Tongue (tissue), 2 donors: ENCODE results near the gene MB21D2. TPM values are rescaled to one million over a fixed set of nuclear protein-coding genes. Genes with fewer than 3 reads are reported as not detected.
"Not testable (repeated sequence)": the region's sequence is repeated elsewhere in the genome, so short reads cannot be mapped to it uniquely, and the experiment has no call there.

Experiments used
- DNase-seq: peaks from one replicate; pipeline ENCODE4 v3.0.0-alpha.2; 2015
- total RNA-seq: library from RNA; depleted of rRNA; stranded (reverse); fragments of >200 nt; gene quantifications from one replicate; pipeline ENCODE4 v1.2.3, GENCODE V29; 2014

Gene MB21D2
- total RNA-seq, 1 donor from 2014 or later: 12.7 TPM

DNA sequence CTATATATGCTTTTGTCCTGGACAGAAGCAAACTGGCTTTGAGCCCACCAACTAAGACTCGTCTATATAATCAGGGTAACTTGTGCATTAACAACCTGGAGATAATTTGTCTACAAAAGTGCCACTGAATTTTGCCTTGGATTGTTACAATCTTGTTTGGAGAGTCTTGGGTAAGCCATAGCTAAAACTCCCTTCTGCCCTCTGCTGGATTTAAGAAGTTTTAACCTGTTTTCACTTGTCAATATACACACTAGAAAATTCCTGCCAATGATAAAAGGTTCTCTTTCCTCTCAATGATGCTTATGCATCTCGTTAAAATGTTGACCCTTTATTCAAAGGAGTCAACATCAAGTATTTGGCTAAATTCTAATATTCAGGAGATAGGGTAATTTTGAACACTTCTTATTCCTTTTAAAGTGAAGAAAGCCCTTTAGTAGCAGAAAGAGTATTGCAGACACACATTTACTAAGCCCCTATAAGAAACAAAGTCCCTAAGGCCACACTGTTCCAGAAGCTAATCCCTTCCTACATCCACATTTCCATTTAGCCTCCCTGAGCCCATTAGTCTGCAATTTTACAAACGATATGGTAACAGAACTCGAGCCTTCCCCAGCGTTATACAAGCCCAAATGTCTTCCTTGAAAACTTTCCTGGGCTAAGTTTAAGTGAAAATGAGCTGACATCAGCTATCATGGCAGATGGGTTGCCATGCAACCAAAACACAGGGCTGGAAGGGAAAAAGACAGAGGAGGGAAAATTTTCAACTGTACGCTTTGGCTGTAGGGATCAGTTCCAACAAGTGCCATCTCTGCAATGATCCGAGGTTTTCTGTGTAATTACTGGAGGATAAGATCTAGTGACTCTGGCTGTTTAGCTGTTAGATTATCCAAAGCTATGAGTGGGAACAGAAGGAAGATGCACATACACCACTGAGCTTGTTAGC is 114.4 kb downstream of the MB21D2 start:
- peak; percentile 59 for DNase-seq

DNA sequence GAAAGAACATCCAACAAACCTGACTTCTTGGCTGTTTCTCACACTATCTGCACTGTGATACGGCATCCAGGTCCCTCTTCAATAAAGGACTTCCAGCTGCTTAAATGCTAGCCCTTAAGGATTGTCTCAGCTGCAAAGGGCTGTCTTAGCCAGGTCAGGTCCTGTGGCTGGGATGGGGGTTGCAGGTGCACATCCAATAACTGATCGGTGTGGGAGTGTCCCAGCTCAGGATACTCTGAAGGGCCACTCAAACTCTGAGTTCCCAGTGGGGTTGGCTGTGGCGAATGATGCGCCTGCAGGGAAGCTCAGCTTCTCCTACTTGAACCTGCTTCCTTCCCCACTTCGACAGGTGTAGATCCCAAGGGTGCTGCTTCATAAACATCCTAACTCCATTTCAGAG is 115.7 kb downstream of the MB21D2 start:
- no peak for DNase-seq

DNA sequence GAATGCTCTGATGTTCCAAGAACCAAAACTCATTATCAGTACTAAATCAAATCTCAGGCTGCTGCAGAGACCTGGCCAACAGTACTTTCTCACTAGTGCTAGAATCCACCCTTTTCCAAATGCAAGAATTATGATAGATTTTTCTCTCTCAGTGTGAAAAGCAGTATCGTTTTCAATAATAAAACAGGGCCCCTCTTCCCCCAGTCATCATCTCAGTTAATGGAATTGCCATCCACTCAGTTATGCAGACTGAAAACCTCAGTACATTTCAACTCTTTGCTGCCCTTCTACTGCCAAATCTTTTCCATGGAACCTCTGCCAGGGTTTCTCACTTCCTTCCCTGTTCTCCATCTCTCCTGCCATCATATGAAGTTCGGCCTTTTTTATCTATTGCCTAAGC is 117.9 kb downstream of the MB21D2 start:
- no peak for DNase-seq

DNA sequence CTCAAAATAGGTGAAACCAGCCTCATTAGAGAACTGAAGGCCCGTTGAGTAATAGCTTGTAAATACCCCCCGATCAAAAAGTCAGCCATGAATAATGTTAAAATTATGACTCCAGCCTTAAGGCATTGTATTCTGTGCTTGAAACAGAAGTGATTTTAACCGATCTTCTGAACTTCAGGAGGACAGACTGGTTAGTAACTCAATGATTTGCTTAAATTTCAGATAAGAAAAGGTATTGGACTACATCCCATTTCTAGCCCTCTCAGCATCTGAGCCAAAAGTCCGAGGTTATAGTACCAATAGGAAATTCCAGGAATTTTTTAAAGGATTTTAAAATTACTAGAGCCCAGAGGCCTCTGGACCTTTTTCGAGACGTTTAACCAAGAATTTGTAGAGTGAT is 122.6 kb downstream of the MB21D2 start:
- DNase-seq: no peak

DNA sequence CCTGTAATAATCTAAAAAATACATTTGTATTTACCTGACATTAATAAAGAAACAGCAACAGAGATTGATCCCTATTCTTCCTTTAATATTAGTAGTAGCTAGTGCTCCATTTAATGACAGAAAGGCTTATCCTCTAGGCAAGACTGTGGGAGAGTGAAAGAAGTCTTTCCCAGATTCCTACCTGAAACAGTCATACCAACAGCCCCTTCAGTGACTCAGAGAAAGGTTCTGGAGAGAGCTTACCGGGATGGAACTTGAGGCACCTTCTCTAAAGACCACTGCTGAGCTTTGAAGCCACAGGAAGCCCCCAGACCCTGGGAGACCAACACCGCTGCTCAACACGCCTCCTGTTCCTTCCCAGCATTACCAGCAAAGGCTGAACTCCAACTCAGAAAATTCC is 123.4 kb downstream of the MB21D2 start:
- DNase-seq: no peak

DNA sequence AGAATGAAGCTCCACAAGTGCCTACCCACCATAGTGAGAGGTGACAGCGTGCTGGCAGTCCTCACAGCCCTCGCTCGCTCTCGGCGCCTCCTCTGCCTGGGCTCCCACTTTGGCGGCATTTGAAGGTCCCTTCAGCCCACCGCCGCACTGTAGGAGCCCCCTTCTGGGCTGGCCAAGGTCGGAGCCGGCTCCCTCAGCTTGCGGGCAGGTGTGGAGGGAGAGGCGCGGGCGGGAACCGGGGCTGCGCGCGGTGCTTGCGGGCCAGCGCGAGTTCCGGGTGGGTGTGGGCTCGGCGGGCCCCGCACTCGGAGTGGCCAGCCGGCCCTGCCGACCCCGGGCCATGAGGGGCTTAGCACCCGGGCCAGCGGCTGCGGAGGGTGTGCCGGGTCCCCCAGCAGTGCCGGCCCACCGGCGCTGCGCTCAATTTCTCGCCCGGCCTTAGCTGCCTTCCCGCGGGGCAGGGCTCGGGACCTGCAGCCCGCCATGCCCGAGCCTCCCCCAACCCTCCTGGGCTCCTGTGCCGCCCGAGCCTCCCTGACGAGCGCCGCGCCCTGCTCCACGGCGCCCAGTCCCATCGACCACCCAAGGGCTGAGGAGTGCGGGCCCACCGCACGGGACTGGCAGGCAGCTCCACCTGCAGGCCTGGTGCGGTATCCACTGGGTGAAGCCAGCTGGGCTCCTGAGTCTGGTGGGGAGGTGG is 128.7 kb downstream of the MB21D2 start:
- DNase-seq: not testable (repeated sequence)

DNA sequence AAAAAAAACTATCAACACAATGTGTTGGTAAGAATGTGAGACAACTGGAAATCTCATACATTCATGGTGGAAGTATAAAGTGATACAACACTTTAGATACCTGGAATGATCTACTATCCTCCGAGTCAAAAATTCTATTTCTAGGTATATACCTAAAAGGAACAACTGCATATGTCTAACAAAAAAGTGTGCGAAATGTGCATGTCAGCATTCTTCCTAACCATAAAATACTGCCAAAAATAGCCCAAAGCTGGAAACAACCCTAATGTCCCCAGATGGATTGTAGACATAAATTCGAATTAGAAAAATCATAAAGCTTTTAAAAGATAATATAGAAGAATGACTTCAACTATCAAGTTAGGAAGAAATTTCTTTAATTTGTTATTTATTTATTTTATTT is 139.1 kb downstream of the MB21D2 start:
- DNase-seq: no peak

DNA sequence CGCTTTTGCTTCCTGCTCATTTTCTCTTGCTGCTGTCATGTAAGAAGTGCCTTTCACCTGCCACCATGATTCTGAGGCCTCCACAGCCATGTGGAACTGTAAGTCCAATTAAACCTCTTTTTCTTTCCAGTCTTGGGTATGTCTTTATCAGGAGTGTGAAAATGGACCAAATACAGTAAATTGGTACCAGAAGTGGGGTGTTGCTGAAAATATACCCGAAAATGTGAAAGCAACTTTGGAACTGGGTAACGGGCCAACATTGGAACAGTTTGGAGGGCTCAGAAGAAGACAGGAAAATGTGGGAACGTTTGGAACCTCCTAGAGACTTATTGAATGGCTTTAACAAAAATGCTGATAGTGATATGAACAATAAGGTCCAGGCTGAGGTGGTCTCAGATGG is 143.3 kb downstream of the MB21D2 start:
- not testable (repeated sequence) for DNase-seq

DNA sequence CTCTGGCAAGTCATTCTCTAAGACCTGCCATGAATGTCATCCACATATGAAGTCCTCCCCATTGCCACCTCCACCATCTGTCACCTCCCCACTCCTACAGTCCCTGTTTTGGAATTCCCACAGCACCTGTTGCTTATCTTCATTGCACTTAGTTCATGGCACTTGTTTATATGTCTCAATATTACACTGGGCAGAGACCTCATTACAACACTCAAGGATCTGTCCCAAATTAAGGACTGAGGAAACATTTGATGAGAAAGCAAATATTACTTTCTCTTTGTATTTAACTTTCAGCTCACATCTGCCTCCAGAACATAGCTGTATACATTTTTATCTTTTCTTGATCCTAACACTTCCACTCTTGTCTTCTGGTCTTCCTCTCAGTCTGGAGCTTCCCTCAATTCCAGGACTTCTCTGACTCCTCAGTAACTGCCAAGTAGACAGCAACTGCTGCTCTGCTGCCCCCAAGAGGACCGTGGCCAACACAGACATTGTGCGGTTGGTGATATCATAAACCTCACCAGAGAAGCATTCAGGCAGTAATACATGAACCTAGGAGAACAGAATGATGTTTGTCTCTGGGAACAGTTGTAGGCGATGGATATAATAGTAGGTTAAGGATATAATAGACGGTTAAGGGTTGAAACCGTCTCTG is 145.3 kb downstream of the MB21D2 start:
- peak; percentile 19 for DNase-seq

DNA sequence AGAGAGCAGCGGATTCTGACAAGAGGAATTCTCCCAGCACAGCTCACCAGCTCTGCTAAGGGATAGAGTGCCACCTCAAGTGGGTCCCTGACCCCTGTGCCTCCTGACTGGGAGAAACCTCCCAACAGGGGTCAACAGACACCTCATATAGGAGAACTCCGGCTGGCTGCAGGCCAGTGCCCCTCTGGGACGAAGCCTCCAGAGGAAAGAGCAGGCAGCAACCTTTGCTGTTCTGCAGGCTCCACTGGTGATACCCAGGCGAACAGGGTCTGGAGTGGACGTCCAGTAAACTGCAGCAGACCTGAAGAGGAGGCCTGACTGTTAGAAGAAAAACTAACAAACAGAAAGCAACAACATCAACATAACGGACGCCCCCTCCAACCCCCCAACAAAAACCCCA is 159.0 kb downstream of the MB21D2 start:
- no peak for DNase-seq

DNA sequence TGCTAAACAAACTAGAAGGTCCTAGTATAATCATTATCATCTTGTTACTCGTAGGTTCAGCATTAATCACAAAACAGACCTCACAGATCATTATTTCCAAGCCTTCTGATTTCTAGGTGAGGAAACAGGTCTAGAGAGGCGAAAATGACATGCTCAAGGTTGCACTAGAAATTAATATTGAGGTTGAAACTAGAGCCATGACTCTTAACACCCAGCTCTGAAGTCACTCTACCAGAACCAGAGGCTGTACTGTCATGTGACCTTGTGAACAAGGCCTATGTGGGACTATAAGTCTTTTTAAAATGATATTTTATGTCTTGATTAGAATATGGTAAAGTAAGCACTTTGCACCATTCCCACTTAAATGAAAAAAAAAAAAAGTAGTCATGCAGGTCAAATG is 166.5 kb downstream of the MB21D2 start:
- no peak for DNase-seq

DNA sequence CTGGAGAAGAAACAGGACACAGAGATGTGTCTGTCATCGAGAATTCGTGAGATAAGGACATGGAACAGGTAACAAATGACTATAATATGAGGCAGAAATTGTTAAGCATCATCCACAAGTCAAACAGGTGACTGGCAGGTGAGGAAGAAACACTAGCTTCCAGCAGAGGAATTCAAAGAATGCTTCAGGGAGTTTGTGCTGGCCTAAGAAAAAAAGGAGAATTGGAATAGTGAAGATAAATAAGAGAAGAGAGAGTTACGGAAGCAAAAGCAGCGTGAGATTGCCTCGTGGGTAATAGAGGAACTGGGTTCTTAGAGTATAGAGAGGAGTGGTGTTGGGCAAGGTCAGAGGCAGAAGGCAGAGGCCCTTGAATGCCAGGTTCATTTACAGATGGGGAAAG is 167.5 kb downstream of the MB21D2 start:
- no peak for DNase-seq

DNA sequence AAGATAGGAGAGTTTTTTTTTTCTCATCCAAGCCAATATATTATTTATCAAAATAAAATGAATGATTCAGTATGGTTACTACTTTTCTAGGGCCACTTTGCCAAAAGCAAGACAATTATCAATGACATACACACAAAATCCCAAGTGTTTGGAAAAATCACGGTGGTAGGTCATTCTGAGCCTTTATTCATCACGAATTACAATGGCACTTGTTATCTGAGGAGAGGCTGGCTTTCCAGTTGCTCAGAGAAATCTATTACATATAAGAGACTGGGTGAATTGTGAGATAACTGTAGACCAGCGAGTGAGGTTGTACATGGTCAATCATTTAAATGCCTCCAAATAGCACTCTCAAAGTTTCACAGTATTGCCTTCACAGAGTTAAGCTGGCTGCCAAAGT is 169.9 kb downstream of the MB21D2 start:
- no peak for DNase-seq

DNA sequence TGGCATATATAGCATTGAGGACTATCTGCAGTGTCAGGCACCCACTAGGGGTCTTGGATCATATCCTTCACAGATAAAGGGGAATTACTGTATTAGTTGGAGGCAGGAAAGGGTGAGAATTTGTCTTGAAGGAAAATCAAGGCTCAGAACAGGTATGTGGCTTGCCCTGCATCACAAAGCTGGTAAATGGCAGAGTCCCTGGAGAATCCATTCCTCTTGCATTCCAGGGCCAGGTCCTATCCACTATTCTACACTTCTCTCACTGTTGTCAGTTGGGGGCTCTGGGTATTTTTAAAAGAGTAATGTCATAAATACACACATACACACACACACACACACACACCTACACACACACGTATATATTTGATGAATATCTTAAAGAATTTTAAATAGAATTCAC is 170.5 kb downstream of the MB21D2 start:
- DNase-seq: no peak

Other genes starting within 250 kb of the MB21D2 start
- 7.2 TPM for gene FGF12, start 190.3 kb downstream of the MB21D2 start, total RNA-seq